ENCODE measurements around the gene GLG1.
"Not testable (repeated sequence)": the region's sequence is repeated elsewhere in the genome, so short reads cannot be mapped to it uniquely, and the experiment has no call there.

GLG1 gene

GRCh38 chr16:74606521-74607309 lies at the start of gene GLG1:
Gene GLG1 (minus strand): TSS chr16:74607114. CDS start chr16:74607094, 20 bp downstream.
- peak; percentile 86 for DNase-seq

GRCh38 chr16:74654536-74655050 lies 47.7 kb upstream of the GLG1 start:
- no peak for DNase-seq

DNA sequence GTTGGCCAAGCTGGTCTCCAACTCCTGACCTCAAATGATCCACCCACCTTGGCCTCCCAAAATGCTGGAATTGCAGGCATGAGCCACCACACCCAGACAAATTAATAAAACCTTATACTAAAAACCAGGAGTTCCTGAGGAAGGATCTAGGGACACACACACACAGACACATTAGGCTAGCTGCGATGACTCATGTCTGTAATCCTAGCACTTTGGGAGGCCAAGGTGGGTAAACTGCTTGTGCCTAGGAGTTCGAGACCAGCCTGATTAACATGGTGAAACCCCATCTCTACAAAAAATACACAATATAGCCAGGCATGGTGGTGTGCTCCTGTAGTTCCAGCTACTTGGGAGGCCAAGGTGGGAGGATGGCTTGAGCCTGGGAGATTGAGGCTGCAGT lies 46.0 kb upstream of the GLG1 start:
- not testable (repeated sequence) for DNase-seq

DNA sequence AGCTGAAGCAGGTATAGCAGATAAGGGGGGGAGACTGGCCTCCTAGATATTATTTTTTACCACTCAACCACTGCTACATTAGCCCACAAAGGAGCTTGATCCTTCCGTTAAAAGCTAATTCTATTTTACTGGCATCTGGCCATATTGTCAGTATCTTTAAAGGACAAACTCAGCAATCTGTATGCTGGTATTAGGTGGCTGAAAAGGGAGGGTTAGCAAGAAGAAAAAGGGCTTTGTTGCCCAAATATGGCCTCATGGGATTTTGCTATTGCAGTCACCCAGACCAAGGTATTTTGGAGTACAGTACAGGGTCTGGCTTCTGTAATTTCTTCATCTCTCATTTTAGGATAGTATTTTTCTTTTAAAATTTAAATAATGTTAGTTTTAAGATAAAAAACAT lies 45.3 kb upstream of the GLG1 start:
- no peak for DNase-seq

GRCh38 chr16:74651841-74652240 lies 44.9 kb upstream of the GLG1 start:
- DNase-seq: no peak

- DNase-seq: no peak
These were observed 44.2 kb upstream of the GLG1 start for GRCh38 chr16:74650966-74651567.

DNA sequence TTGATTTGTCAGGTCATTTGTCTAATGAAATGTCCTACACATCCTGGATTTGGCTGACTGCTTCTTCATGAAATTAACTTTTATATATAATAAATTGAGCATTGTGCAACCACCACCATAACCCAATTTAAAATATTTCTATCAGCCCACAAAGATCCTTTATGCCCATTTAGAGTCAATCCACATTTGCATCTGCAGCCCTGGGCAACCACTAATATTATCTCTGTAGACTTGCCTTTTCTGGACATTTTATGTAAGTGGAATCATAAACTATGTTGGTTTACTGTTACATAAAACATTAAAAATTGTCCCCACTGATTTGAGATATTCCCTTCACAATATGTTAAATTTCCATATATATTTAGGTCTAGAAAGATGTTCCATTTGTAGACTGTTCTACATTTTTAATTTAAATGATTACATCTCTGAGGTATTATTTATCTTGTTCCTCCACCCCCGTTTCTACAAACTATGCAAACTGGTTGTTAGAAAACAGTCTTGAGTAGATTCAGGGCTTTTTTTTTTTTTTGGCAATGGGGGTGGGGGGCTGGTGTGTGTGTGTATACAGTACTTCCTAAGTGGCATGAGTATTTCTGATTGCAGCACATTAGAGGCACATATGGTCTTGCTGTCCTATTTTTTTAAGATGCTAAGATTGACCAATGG lies 43.1 kb upstream of the GLG1 start:
- DNase-seq: no peak

- no peak for DNase-seq
These were observed 35.1 kb upstream of the GLG1 start for GRCh38 chr16:74641969-74642368.

DNA sequence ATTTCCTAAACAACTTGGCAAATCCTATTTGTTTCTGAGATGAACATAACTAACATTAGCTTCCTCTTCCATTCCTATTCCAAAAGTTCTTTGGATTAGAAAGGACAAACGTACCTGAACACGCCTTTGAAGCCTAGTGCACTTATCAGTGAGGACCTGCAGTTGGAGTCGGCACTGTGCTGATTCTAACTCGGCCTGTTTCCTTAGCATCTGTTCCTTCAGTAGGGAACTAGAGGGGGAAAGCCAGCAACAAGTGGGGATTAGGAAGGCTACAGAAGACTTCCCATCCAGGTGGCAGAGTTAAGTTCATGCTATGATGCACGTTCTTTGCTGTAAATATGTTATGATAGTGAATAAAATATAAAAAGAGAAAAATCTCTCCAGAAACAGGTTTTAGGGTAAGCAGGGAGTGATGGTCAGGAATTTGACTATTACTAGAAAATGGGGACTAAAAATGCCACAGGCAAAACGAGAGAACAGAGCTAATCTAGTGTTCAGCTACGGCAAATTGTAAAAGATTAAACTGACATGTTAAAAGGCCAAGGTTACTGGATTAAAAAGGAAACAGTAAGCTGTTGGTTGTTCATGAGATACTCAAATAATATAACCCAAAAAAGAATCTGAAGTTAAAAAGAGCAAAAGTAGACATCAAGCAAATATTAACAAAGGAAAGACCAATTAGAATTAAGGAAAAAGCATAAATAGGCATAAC lies 31.0 kb upstream of the GLG1 start:
- DNase-seq: no peak

GRCh38 chr16:74635303-74635702 lies 28.4 kb upstream of the GLG1 start:
- no peak for DNase-seq

GRCh38 chr16:74633686-74634085 lies 26.8 kb upstream of the GLG1 start:
- DNase-seq: no peak

DNA sequence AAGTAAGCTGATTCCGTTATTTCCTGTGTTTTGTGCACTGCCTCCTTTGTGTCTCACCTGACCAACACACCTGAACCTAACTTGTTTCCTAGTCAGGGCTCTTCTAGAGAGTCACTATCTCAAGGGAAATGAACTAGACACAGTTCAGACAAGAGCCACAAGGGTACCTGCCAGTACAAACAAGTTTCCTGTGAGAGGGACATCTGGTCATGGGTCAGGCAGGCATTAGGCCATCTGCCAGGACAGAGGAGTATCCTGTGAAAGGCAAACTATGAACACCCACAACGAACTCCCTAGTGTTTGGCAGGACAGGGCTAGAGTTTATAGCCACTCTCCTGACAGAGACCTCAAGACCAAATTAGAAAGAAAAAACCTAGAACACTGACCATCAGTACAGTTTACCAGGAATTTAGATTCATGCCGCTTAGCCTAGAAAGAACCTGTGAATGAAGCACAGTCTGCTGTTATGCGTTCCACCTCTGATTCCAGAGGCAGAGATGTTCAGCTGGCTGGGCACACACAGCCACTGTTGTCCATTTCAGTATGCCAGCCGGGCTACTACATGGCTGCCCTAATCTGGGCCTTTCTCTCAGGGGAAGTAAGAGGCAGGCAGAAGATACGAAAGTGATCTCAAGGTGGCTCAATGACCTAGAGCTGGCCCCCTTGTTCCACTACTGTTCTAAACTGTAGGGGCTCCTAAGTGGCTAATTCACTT lies 20.7 kb upstream of the GLG1 start:
- DNase-seq: no peak

DNA sequence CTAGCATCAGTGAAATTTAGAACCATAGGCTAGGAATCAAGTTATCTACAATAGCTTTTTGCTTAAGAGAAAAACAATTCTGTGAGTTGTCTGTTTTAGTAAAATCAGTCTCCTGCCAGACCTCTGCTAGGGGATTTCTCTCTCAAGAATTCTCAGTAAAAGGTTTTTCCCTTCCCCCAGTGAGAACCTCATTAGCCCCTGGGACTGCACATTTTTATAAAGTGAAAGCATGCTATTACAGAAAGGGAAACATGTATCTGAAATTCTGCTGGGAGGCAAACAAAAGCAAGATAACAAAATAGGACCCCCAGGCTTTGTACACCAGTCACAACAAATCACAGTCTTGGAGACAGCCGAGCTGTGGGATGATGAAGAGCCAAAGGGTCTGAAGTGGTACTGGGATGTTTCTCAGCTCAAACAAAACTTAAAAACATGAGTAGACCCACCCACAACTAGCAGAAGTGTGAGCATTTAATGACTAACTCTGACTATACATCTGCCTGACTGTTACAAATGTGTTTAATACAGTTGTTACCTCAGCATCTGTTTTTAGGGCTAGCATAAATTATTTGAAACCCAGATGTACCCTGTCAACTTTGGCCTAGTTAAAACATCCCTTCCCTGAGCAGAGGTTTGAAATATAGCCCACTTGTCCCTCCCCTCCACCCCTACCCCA lies 20.0 kb upstream of the GLG1 start:
- DNase-seq: no peak

- DNase-seq: no peak
These were observed 18.8 kb upstream of the GLG1 start for GRCh38 chr16:74625500-74626350.

DNA sequence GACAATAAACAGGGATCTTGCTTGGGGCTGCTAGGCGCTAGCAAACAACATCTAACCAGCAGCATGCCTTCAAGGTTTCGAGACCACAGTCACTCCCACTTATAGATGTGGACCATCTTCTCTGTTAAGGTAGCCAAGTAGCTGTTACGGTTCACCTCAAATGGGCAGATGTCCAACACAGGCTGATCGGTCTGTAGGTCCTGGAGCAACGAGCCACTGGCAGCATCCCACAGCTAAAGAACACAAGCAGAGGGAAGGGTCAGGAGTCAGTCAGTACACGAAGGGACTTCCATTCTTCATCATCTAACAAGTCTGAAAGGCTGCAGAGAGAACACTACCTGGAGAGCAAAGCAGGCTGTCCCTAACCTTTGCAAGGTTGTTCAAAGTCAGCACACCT lies 16.9 kb upstream of the GLG1 start:
- DNase-seq: no peak

GRCh38 chr16:74623214-74623838 lies 16.4 kb upstream of the GLG1 start:
- DNase-seq: no peak

- no peak for DNase-seq
These were observed 15.1 kb upstream of the GLG1 start for GRCh38 chr16:74622005-74622404.

DNA sequence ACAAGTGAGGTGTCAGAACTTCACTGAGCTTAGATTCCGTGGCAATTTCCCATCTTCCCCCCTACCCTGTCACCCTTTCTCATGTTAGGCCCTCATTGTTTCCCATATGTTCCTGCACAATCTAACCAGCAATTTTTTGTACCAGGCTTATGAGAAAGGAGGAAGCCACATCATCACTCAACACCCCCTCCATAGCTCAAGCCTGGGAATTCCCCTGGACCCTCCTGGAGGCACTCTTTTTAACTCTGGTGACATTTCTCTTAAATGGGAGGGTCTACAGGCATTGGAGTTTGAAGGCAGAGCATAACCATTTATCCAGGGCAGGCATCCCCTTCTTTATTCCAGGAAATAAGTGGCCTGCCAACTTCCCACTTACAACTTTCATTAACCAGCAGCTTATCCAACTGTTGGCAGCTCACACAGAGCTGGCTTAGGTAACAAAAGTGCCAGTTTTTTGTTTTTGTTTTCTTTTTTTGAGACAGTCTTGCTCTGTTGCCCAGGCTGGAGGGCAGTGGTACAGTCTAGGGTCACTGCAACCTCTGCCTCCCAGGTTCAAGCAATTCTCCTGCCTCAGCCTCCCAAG lies 10.4 kb upstream of the GLG1 start:
- DNase-seq: no peak

DNA sequence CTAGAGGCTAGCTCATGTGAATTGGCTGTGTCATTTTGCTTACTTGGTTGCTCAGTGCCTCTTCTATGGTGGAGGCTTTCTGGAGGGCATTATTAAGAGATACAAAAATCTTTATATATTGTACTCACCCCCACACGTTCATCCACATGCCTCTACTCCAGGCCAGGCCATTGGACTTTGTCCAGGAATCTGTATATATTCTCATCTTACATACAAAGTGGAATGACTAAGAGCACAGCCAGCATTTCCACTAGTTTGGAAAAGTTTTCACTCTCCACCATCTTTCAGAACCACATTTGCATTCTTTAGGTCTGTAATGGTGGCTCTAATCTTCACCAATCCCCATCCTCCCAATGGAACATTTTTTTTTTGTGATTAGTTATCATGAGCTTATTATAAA lies 4.8 kb upstream of the GLG1 start:
- no peak for DNase-seq

DNA sequence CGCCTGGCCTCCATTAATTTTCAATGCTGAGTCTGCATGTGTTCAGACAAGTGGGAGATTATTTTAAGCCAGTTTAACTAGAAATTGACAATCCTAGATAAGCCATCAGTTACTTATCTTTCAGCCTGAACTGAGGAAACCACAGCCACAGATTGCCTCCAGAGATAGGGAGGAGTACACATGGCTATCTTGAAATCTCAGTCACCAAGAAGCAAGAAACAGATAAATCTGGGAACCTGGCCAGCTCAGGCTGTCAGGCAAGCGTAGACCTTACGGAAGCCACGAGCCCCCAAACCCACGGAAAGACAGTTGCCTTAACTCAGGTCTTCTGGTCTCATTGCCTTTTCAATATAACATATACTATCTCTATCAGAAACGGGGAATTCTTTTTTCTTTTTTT lies 2.0 kb upstream of the GLG1 start:
- DNase-seq: peak; percentile 12

Measured in activated gamma-delta T cell treated with Interleukin-2 at 50 U/mL for 16 hours (primary cell).